ENCODE results near the gene RAPGEF4.

DNA sequence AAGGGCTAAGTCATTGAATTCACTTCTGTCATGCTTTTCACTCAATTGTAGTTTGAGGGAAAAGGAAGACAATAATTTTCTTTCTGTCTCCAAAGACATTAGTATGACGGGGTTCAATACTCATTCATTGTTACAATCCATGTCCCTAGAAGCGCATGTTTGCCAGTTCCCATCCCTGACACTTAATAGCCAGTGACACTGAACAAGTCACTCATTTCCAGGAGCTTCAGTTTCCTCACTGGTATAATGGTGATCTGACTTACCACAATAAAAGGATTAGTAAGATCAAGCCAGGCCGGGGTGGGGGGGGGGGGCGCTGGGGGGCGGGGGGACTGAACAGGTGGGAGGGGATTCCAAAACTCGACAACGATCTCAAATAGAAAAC, 195.2 kb downstream of the RAPGEF4 start:
- TF ChIP-seq, protein P1, sequence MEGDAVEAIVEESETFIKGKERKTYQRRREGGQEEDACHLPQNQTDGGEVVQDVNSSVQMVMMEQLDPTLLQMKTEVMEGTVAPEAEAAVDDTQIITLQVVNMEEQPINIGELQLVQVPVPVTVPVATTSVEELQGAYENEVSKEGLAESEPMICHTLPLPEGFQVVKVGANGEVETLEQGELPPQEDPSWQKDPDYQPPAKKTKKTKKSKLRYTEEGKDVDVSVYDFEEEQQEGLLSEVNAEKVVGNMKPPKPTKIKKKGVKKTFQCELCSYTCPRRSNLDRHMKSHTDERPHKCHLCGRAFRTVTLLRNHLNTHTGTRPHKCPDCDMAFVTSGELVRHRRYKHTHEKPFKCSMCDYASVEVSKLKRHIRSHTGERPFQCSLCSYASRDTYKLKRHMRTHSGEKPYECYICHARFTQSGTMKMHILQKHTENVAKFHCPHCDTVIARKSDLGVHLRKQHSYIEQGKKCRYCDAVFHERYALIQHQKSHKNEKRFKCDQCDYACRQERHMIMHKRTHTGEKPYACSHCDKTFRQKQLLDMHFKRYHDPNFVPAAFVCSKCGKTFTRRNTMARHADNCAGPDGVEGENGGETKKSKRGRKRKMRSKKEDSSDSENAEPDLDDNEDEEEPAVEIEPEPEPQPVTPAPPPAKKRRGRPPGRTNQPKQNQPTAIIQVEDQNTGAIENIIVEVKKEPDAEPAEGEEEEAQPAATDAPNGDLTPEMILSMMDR (IDR thresholded peaks at IDR 0.05) = no peak
- no peak for TF ChIP-seq POLR2A (IDR thresholded peaks at IDR 0.05)
